ENCODE data around the gene PYDC1.

- TF ChIP-seq CTCF (IDR thresholded peaks at IDR 0.05; ENCODE audit: low read length) (peak; percentile 11; the same call in 1 of the 2 replicates), EZH2 (optimal IDR thresholded peaks at IDR 0.05; ENCODE audit: low read depth, low read length) (no peak), EZH2phosphoT487 (IDR thresholded peaks at IDR 0.05; ENCODE audit: low read length) (no peak)
Observed at GRCh38 chr16:31265329-31266245, 48.7 kb upstream of the PYDC1 start.
